ENCODE results near the gene HYAL1.

GRCh38 chr3:50293079-50293801, 10.1 kb downstream of the HYAL1 start:
- TF ChIP-seq CTCF (IDR thresholded peaks at IDR 0.05) (no peak), POLR2AphosphoS5 (IDR thresholded peaks at IDR 0.05) (no peak)

All from breast epithelium (tissue), 3 donors.